GM23248 (cell line): ENCODE measurements around the gene OR2G6.
"Not testable (repeated sequence)": the region's sequence is repeated elsewhere in the genome, so short reads cannot be mapped to it uniquely, and the experiment has no call there.

Experiments used
- EZH2 ChIP-seq: fragments of 200-600 bp; sonication (generic); IDR thresholded peaks from 2 replicates; pipeline ENCODE4 v1.6.1; 2018; ENCODE audit warnings: antibody characterized with exemption, mild to moderate bottlenecking; ENCODE audit not compliant: insufficient read depth, poor library complexity, severe bottlenecking
- EZH2phosphoT487 ChIP-seq: fragments of 200-600 bp; sonication (generic); IDR thresholded peaks from 2 replicates; pipeline ENCODE4 v1.6.1; 2018; ENCODE audit warnings: antibody characterized with exemption, moderate library complexity, mild to moderate bottlenecking, low read depth; ENCODE audit not compliant: insufficient read depth

GRCh38 chr1:248496661-248497060 is 11.2 kb upstream of the OR2G6 start:
- not testable (repeated sequence) for TF ChIP-seq EZH2, EZH2phosphoT487
